Measurements from ENCODE around the gene PCYT2.

Gene PCYT2

GRCh38 chr17:81917565-81918332 lies 6.5 kb upstream of the PCYT2 start, which contains the start of gene SIRT7:
Gene SIRT7 (minus strand): TSS chr17:81918176. CDS start chr17:81918131, 45 bp downstream.
- peak within 1 kb of the TSS; percentile 86 for H3K4me3 ChIP-seq (ENCODE audit: low read depth, low read length)
- peak within 1 kb of the TSS; percentile 26; the same call in 1 of the 2 replicates for H3K27ac ChIP-seq (ENCODE audit: low read depth, low read length)
- H3K79me2 ChIP-seq (ENCODE audit: control insufficient read depth, insufficient read depth, low read length, unreplicated experiment), result peaks cover 33% of the 10 kb centered on the region
- H3K36me3 ChIP-seq (ENCODE audit: insufficient read depth, low read length), result peaks cover 11% of the 10 kb centered on the region; the same call in 1 of the 2 replicates
- no peaks in the 10 kb centered on the region for H3K27me3 ChIP-seq (ENCODE audit: insufficient read depth, low read length)
- peaks cover 9% of the 10 kb centered on the region for H3K4me1 ChIP-seq (ENCODE audit: control insufficient read depth, insufficient read depth, low read length, unreplicated experiment)
- no peak within 1 kb of the TSS for H2AFZ ChIP-seq (ENCODE audit: low read length, unreplicated experiment)

GRCh38 chr17:81916234-81917001 lies 5.2 kb upstream of the PCYT2 start:
- peak overlapping the region; percentile 86 for H3K4me3 ChIP-seq (ENCODE audit: low read depth, low read length)
- H3K36me3 ChIP-seq (ENCODE audit: insufficient read depth, low read length), result peaks cover 11% of the 10 kb centered on the region; the same call in 1 of the 2 replicates
- H2AFZ ChIP-seq (ENCODE audit: low read length, unreplicated experiment), result no peak overlapping the region
- peak overlapping the region; percentile 4; the same call in 1 of the 2 replicates for H3K27ac ChIP-seq (ENCODE audit: low read depth, low read length)
- H3K4me1 ChIP-seq (ENCODE audit: control insufficient read depth, insufficient read depth, low read length, unreplicated experiment), result peaks cover 7% of the 10 kb centered on the region
- no peaks in the 10 kb centered on the region for H3K27me3 ChIP-seq (ENCODE audit: insufficient read depth, low read length)
- H3K79me2 ChIP-seq (ENCODE audit: control insufficient read depth, insufficient read depth, low read length, unreplicated experiment), result peaks cover 24% of the 10 kb centered on the region

- Histone ChIP-seq H3K27ac (ENCODE audit: low read depth, low read length) (no peak overlapping the region), H3K4me3 (ENCODE audit: low read depth, low read length) (no peak overlapping the region), H3K36me3 (ENCODE audit: insufficient read depth, low read length) (peaks cover 11% of the 10 kb centered on the region; the same call in 1 of the 2 replicates), H3K4me1 (ENCODE audit: control insufficient read depth, insufficient read depth, low read length, unreplicated experiment) (peaks cover 7% of the 10 kb centered on the region), H3K79me2 (ENCODE audit: control insufficient read depth, insufficient read depth, low read length, unreplicated experiment) (peaks cover 16% of the 10 kb centered on the region), H2AFZ (ENCODE audit: low read length, unreplicated experiment) (no peak overlapping the region), H3K27me3 (ENCODE audit: insufficient read depth, low read length) (no peaks in the 10 kb centered on the region)
Measured at GRCh38 chr17:81915331-81915730, 4.1 kb upstream of the PCYT2 start.

- H2AFZ ChIP-seq (ENCODE audit: low read length, unreplicated experiment), result no peak overlapping the region
- peaks cover 11% of the 10 kb centered on the region for H3K79me2 ChIP-seq (ENCODE audit: control insufficient read depth, insufficient read depth, low read length, unreplicated experiment)
- H3K27ac ChIP-seq (ENCODE audit: low read depth, low read length), result no peak overlapping the region
- no peaks in the 10 kb centered on the region for H3K27me3 ChIP-seq (ENCODE audit: insufficient read depth, low read length)
- peaks cover 7% of the 10 kb centered on the region for H3K4me1 ChIP-seq (ENCODE audit: control insufficient read depth, insufficient read depth, low read length, unreplicated experiment)
- no peak overlapping the region for H3K4me3 ChIP-seq (ENCODE audit: low read depth, low read length)
- H3K36me3 ChIP-seq (ENCODE audit: insufficient read depth, low read length), result peaks cover 11% of the 10 kb centered on the region; the same call in 1 of the 2 replicates
Measured at GRCh38 chr17:81914103-81914850, 3.1 kb upstream of the PCYT2 start.

- H3K27ac ChIP-seq (ENCODE audit: low read depth, low read length), result no peak overlapping the region
- peaks cover 11% of the 10 kb centered on the region for H3K79me2 ChIP-seq (ENCODE audit: control insufficient read depth, insufficient read depth, low read length, unreplicated experiment)
- no peak overlapping the region for H2AFZ ChIP-seq (ENCODE audit: low read length, unreplicated experiment)
- no peak overlapping the region for H3K4me3 ChIP-seq (ENCODE audit: low read depth, low read length)
- peaks cover 7% of the 10 kb centered on the region for H3K4me1 ChIP-seq (ENCODE audit: control insufficient read depth, insufficient read depth, low read length, unreplicated experiment)
- peaks cover 11% of the 10 kb centered on the region; the same call in 1 of the 2 replicates for H3K36me3 ChIP-seq (ENCODE audit: insufficient read depth, low read length)
- H3K27me3 ChIP-seq (ENCODE audit: insufficient read depth, low read length), result no peaks in the 10 kb centered on the region
Measured at GRCh38 chr17:81913394-81914102, 2.3 kb upstream of the PCYT2 start.

GRCh38 chr17:81912441-81913309 lies 1.5 kb upstream of the PCYT2 start:
- no peaks in the 10 kb centered on the region for H3K27me3 ChIP-seq (ENCODE audit: insufficient read depth, low read length)
- peaks cover 7% of the 10 kb centered on the region for H3K4me1 ChIP-seq (ENCODE audit: control insufficient read depth, insufficient read depth, low read length, unreplicated experiment)
- H3K36me3 ChIP-seq (ENCODE audit: insufficient read depth, low read length), result peaks cover 11% of the 10 kb centered on the region; the same call in 1 of the 2 replicates
- no peak overlapping the region for H3K27ac ChIP-seq (ENCODE audit: low read depth, low read length)
- no peak overlapping the region for H2AFZ ChIP-seq (ENCODE audit: low read length, unreplicated experiment)
- H3K79me2 ChIP-seq (ENCODE audit: control insufficient read depth, insufficient read depth, low read length, unreplicated experiment), result peaks cover 11% of the 10 kb centered on the region
- no peak overlapping the region for H3K4me3 ChIP-seq (ENCODE audit: low read depth, low read length)

- no peak overlapping the region for H2AFZ ChIP-seq (ENCODE audit: low read length, unreplicated experiment)
Measured at GRCh38 chr17:81911969-81912368, 770 bp upstream of the PCYT2 start.

GRCh38 chr17:81910840-81911276 lies 341 bp downstream of the PCYT2 start:
- Histone ChIP-seq H2AFZ (ENCODE audit: low read length, unreplicated experiment) (peak overlapping the region; percentile 57), H3K27me3 (ENCODE audit: insufficient read depth, low read length) (no peaks in the 10 kb centered on the region), H3K4me1 (ENCODE audit: control insufficient read depth, insufficient read depth, low read length, unreplicated experiment) (no peaks in the 10 kb centered on the region), H3K79me2 (ENCODE audit: control insufficient read depth, insufficient read depth, low read length, unreplicated experiment) (peaks cover 2% of the 10 kb centered on the region), H3K36me3 (ENCODE audit: insufficient read depth, low read length) (peaks cover 11% of the 10 kb centered on the region; the same call in 1 of the 2 replicates), H3K4me3 (ENCODE audit: low read depth, low read length) (peak overlapping the region; percentile 91), H3K27ac (ENCODE audit: low read depth, low read length) (no peak overlapping the region)

More at GRCh38 chr17:81911969-81912368, 770 bp upstream of the PCYT2 start:
- Histone ChIP-seq H3K79me2 (ENCODE audit: control insufficient read depth, insufficient read depth, low read length, unreplicated experiment) (peaks cover 8% of the 10 kb centered on the region), H3K27me3 (ENCODE audit: insufficient read depth, low read length) (no peaks in the 10 kb centered on the region), H3K36me3 (ENCODE audit: insufficient read depth, low read length) (peaks cover 11% of the 10 kb centered on the region; the same call in 1 of the 2 replicates), H3K27ac (ENCODE audit: low read depth, low read length) (no peak overlapping the region), H3K4me1 (ENCODE audit: control insufficient read depth, insufficient read depth, low read length, unreplicated experiment) (peaks cover 5% of the 10 kb centered on the region), H3K4me3 (ENCODE audit: low read depth, low read length) (no peak overlapping the region)

All from ACC112 (cell line).